ENCODE data around the gene TBX18. TPM values are rescaled to one million over a fixed set of nuclear protein-coding genes. Genes with fewer than 3 reads are reported as not detected.

TBX18 gene
- total and polyA plus RNA-seq, 4 donors = 11.0 to 78.8 (median 66.9) TPM

GRCh38 chr6:84645000-84645399 lies 119.4 kb downstream of the TBX18 start:
- ATAC-seq (ENCODE audit: low FRiP score) (no peak), DNase-seq (no peak)
- Histone ChIP-seq H3K27ac (ENCODE audit: low read depth in 1 of 2, low read length in 2 of 2) (no peak overlapping the region), H3K36me3 (ENCODE audit: control insufficient read depth in 1 of 2, insufficient read depth in 2 of 2, low read length in 1 of 2) (no peaks in the 10 kb centered on the region), H3K9me3 (ENCODE audit: control insufficient read depth, low read length) (no peaks in the 10 kb centered on the region), H3K4me3 (ENCODE audit: low read length in 2 of 2) (no peak overlapping the region), H3K27me3 (ENCODE audit: control insufficient read depth in 1 of 2, insufficient read depth in 2 of 2, low read length in 1 of 2) (no peaks in the 10 kb centered on the region), H3K4me1 (ENCODE audit: control insufficient read depth in 1 of 2, insufficient read depth in 2 of 2, low read length in 2 of 2) (peaks cover 3 to 10% of the 10 kb centered on the region in 2 donors)
- intact Hi-C loops (cut with DNase I) = no loop called here

GRCh38 chr6:84643778-84644177 lies 120.6 kb downstream of the TBX18 start:
- 41 to 46% methylated on average over 3 of the region's 3 CpGs for WGBS, 2 donors
- no peaks in the 10 kb centered on the region for H3K9me3 ChIP-seq (ENCODE audit: control insufficient read depth, low read length)
- H3K4me3 ChIP-seq (ENCODE audit: low read length in 2 of 2) = no peak overlapping the region
- no peaks in the 10 kb centered on the region for H3K27me3 ChIP-seq (ENCODE audit: control insufficient read depth in 1 of 2, insufficient read depth in 2 of 2, low read length in 1 of 2)
- H3K36me3 ChIP-seq (ENCODE audit: control insufficient read depth in 1 of 2, insufficient read depth in 2 of 2, low read length in 1 of 2) = no peaks in the 10 kb centered on the region
- DNase-seq (no peak), ATAC-seq (ENCODE audit: low FRiP score) (no peak)
- H3K4me1 ChIP-seq (ENCODE audit: control insufficient read depth in 1 of 2, insufficient read depth in 2 of 2, low read length in 2 of 2) = peaks cover 3 to 10% of the 10 kb centered on the region in 2 donors
- H3K27ac ChIP-seq (ENCODE audit: low read depth in 1 of 2, low read length in 2 of 2) = no peak overlapping the region
- intact Hi-C loops (cut with DNase I) = no loop called here

- DNase-seq = no peak
- Histone ChIP-seq H3K36me3 (ENCODE audit: control insufficient read depth in 1 of 2, insufficient read depth in 2 of 2, low read length in 1 of 2) (no peaks in the 10 kb centered on the region), H3K4me3 (ENCODE audit: low read length in 2 of 2) (no peak overlapping the region), H3K27ac (ENCODE audit: low read depth in 1 of 2, low read length in 2 of 2) (no peak overlapping the region), H3K27me3 (ENCODE audit: control insufficient read depth in 1 of 2, insufficient read depth in 2 of 2, low read length in 1 of 2) (no peaks in the 10 kb centered on the region), H3K4me1 (ENCODE audit: control insufficient read depth in 1 of 2, insufficient read depth in 2 of 2, low read length in 2 of 2) (peaks cover 3 to 10% of the 10 kb centered on the region in 2 donors), H3K9me3 (ENCODE audit: control insufficient read depth, low read length) (no peaks in the 10 kb centered on the region)
- ATAC-seq (ENCODE audit: low FRiP score) = no peak
- WGBS, 2 donors = 55 to 66% methylated on average over 4 of the region's 4 CpGs
- intact Hi-C loops (cut with DNase I) = no loop called here
Observed at GRCh38 chr6:84641076-84641475, 123.3 kb downstream of the TBX18 start.

- Histone ChIP-seq H3K27me3 (ENCODE audit: control insufficient read depth in 1 of 2, insufficient read depth in 2 of 2, low read length in 1 of 2) (no peaks in the 10 kb centered on the region), H3K4me3 (ENCODE audit: low read length in 2 of 2) (no peak overlapping the region), H3K9me3 (ENCODE audit: control insufficient read depth, low read length) (no peaks in the 10 kb centered on the region), H3K27ac (ENCODE audit: low read depth in 1 of 2, low read length in 2 of 2) (no peak overlapping the region), H3K36me3 (ENCODE audit: control insufficient read depth in 1 of 2, insufficient read depth in 2 of 2, low read length in 1 of 2) (no peaks in the 10 kb centered on the region), H3K4me1 (ENCODE audit: control insufficient read depth in 1 of 2, insufficient read depth in 2 of 2, low read length in 2 of 2) (peaks cover 3 to 5% of the 10 kb centered on the region in 2 donors)
- DNase-seq (no peak), ATAC-seq (ENCODE audit: low FRiP score) (no peak)
- intact Hi-C loops (cut with DNase I) = no loop called here
- 73 to 80% methylated on average over 3 of the region's 3 CpGs for WGBS, 2 donors
Observed at GRCh38 chr6:84639396-84639795, 125.0 kb downstream of the TBX18 start.

GRCh38 chr6:84638286-84638685 lies 126.1 kb downstream of the TBX18 start:
- 82 to 83% methylated on average over 3 of the region's 3 CpGs for WGBS, 2 donors
- H3K27me3 ChIP-seq (ENCODE audit: control insufficient read depth in 1 of 2, insufficient read depth in 2 of 2, low read length in 1 of 2) = no peaks in the 10 kb centered on the region
- ATAC-seq (ENCODE audit: low FRiP score) (no peak), DNase-seq (no peak)
- no peaks in the 10 kb centered on the region for H3K9me3 ChIP-seq (ENCODE audit: control insufficient read depth, low read length)
- H3K4me3 ChIP-seq (ENCODE audit: low read length in 2 of 2) = no peak overlapping the region
- peaks cover 0 to 5% of the 10 kb centered on the region in 2 donors for H3K4me1 ChIP-seq (ENCODE audit: control insufficient read depth in 1 of 2, insufficient read depth in 2 of 2, low read length in 2 of 2)
- intact Hi-C loops (cut with DNase I) = no loop called here
- H3K36me3 ChIP-seq (ENCODE audit: control insufficient read depth in 1 of 2, insufficient read depth in 2 of 2, low read length in 1 of 2) = no peaks in the 10 kb centered on the region
- no peak overlapping the region for H3K27ac ChIP-seq (ENCODE audit: low read depth in 1 of 2, low read length in 2 of 2)
